Coronary artery (tissue), 2 donors: ENCODE data around the gene SNX9.
A peak's percentile ranks its signal among the peaks of the same experiment; 100 is the strongest.

ENCODE experiments used
- DNase-seq: peaks from one replicate; pipeline ENCODE4 v3.0.0-alpha.2; 2017; ENCODE audit warnings: low spot score
- H3K27ac ChIP-seq, 2 donors: fragments of 200-600 bp; sonication (generic); one replicate each; pipeline ENCODE4 v1.5.1; 2016 to 2019
- H3K4me3 ChIP-seq: fragments of 200-600 bp; sonication (generic); 2 replicates; pipeline ENCODE4 v1.5.1; 2016; ENCODE audit warnings: mild to moderate bottlenecking, moderate library complexity
- TF ChIP-seq, protein P1 (sequence below): fragments of 200-600 bp; sonication (generic); IDR thresholded peaks from one replicate; pipeline ENCODE4 v1.5.1; 2019; ENCODE audit warnings: antibody characterized with exemption

SNX9 gene

DNA sequence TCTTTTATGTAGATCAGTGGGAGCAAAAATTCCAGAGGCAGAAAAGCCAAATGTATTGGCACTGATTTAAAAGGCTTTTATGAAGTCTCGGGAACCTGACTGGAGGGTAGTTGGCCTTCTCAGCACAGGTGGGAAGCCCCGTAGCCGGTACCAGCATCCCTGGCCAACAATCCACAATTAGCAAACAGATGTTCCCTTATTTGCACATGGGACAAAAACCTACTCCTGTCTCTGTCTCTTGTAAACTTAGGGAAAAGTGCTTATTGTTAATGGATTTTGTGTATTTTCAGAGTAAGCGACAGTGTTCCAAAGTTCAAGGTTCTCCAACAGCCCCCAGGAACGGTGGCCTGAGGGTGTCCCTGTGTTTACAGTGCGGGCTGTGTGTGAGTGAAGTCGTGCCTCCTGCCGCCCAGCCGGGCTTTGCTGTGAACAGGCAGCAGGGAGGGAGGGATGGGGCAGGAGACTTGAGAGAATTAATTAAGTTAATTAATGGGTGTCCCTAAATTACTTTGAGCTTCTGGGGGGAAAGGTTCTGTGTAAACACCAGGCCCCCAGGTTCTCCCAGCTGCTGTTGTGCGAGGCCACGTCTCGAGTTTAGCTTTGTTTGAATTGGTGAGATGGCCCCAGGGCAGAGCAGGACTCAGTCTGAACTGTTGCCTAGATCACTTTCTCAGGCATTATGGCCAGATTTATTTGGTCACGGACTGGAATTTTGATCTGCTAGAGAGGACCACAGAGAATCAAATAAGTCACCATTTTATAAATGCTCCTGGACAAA, 162.5 kb downstream of the SNX9 start:
- TF ChIP-seq, protein P1, sequence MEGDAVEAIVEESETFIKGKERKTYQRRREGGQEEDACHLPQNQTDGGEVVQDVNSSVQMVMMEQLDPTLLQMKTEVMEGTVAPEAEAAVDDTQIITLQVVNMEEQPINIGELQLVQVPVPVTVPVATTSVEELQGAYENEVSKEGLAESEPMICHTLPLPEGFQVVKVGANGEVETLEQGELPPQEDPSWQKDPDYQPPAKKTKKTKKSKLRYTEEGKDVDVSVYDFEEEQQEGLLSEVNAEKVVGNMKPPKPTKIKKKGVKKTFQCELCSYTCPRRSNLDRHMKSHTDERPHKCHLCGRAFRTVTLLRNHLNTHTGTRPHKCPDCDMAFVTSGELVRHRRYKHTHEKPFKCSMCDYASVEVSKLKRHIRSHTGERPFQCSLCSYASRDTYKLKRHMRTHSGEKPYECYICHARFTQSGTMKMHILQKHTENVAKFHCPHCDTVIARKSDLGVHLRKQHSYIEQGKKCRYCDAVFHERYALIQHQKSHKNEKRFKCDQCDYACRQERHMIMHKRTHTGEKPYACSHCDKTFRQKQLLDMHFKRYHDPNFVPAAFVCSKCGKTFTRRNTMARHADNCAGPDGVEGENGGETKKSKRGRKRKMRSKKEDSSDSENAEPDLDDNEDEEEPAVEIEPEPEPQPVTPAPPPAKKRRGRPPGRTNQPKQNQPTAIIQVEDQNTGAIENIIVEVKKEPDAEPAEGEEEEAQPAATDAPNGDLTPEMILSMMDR: no peak
- no peak overlapping the region for H3K4me3 ChIP-seq
- H3K27ac ChIP-seq: no peak overlapping the region
- no peak for DNase-seq

GRCh38 chr6:157987788-157988699, 165.0 kb downstream of the SNX9 start:
- DNase-seq: no peak
- H3K4me3 ChIP-seq: no peak overlapping the region
- no peak overlapping the region for H3K27ac ChIP-seq
- TF ChIP-seq, protein P1: no peak

DNA sequence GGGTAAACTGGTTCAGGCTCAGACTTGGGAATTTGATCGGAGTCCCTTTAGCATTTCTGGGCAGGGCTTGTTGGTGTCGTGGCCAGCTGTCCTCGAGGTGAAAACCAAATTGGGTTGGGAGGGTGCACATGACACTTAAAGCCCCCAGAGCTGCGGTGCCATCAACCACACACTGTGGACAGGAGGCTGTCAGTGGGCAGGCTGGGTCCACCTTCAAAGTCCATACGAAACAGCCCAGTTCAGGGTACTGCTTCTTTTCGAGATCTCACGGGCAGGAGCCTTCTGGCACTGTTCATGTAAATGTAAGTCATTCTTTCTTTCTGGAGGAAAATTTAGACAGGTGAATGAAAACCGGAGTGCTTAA, 165.6 kb downstream of the SNX9 start:
- TF ChIP-seq, protein P1: no peak
- no peak overlapping the region for H3K27ac ChIP-seq
- no peak overlapping the region for H3K4me3 ChIP-seq
- no peak for DNase-seq

- TF ChIP-seq, protein P1: no peak
- DNase-seq: no peak
- H3K27ac ChIP-seq: peak overlapping the region; percentile 43 to 63
- H3K4me3 ChIP-seq: peak overlapping the region; percentile 50
Measured at GRCh38 chr6:157989541-157990289, 166.7 kb downstream of the SNX9 start.

DNA sequence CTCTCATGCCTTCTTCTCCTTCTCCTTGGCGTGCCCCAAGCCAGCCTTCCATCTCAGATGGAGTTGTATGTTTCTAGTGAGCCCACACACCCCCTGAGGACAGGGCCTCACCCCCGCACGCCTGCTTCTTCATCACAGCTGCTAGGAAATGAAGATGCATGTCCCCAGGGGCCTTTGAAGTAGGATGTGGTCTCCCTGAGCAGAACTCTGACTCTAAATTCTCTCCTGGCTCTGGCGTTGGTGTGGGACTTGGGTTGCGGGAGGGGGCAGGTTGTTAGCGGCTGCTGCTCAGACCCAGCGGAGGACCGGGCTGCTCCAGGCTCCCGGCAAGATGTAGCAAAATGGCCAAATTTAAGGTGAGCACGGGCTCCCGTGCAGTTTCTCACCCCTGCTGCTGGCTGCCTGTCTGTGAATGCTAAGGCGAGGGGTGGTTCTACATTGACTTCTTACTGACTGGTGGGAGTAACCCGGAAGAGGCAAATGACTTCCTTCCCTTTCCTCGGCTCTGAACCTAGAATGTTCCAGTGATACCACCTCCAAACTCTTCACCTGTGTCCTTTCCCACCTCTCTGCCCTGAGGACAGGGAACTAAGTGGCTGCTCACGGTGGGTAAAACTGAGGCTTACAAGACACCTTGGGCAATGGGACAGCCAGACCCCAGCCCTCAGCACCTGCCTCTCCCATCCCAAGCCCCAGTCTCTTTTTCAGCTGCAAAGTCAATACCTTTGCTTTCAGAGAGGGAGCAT, 167.4 kb downstream of the SNX9 start:
- Histone ChIP-seq H3K27ac (peak overlapping the region; percentile 43 to 63), H3K4me3 (peak overlapping the region; percentile 50)
- DNase-seq: peak; percentile 55
- TF ChIP-seq, protein P1: no peak

DNA sequence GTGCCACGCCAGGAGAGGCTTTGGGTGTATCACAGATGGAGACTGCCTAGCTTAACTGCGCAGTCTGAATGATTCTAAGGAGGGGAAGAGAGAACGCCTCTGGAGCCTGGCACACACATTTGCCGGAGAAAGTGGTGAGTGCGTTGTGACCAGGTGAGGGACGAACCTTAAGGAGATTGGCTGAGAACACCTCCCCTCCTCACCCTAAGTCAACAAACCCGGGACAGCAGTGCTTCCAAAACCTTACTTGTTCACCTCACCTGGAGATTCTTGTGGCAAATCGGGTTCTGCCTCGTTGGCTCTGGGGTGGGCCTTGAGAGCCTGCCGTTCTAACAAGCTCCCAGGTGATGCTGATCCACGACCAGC, 168.0 kb downstream of the SNX9 start:
- no peak for DNase-seq
- H3K27ac ChIP-seq: no peak overlapping the region
- TF ChIP-seq, protein P1: no peak
- H3K4me3 ChIP-seq: no peak overlapping the region
